CD14-positive monocyte (primary cell): ENCODE data around the gene ZNF275. TPM values are rescaled to one million over a fixed set of nuclear protein-coding genes. Genes with fewer than 3 reads are reported as not detected.

Experiments
- DNase-seq, 3 donors: peaks; one replicate each; pipeline ENCODE4 v3.0.0-alpha.2; 2011 to 2022
- H2AFZ ChIP-seq: 2 replicates; pipeline ENCODE4 v1.6.0; 2012; ENCODE audit warnings: mild to moderate bottlenecking, low read depth, low read length, inconsistent platforms; ENCODE audit not compliant: insufficient read depth, poor library complexity, severe bottlenecking
- H3K27ac ChIP-seq, 2 donors: 1 replicate in 1 of 2; 2 replicates in 1 of 2; pipeline ENCODE4 v1.5.1; 2012 to 2013; ENCODE audit warnings: low read length in 2 of 2, control low read depth in 1 of 2, inconsistent platforms in 1 of 2, low read depth in 1 of 2, mild to moderate bottlenecking in 1 of 2
- H3K27me3 ChIP-seq, 2 donors: one replicate each; pipeline versions ENCODE4 v1.6.0 to v1.6.1; 2011 to 2013; ENCODE audit warnings: low read length in 2 of 2; ENCODE audit not compliant: control insufficient read depth in 2 of 2, insufficient read depth in 2 of 2
- H3K36me3 ChIP-seq, 2 donors: replicated peaks in 1 of 2; 1 replicate in 1 of 2; 2 replicates in 1 of 2; pipeline versions ENCODE4 v1.5.1 to v1.6.1; 2012 to 2013; ENCODE audit warnings: low read length in 2 of 2, control low read depth in 1 of 2, inconsistent platforms in 1 of 2, mild to moderate bottlenecking in 1 of 2; ENCODE audit not compliant: insufficient read depth in 2 of 2, control insufficient read depth in 1 of 2
- H3K4me1 ChIP-seq, 2 donors: 1 replicate in 1 of 2; 2 replicates in 1 of 2; pipeline versions ENCODE4 v1.5.1 to v1.6.1; 2012 to 2013; ENCODE audit warnings: low read length in 2 of 2, control low read depth in 1 of 2, inconsistent platforms in 1 of 2, mild to moderate bottlenecking in 1 of 2, moderate library complexity in 1 of 2; ENCODE audit not compliant: insufficient read depth in 2 of 2, control insufficient read depth in 1 of 2
- H3K4me2 ChIP-seq: replicated peaks from 2 replicates; pipeline ENCODE3; 2012; ENCODE audit warnings: low read length, moderate library complexity, mild to moderate bottlenecking; ENCODE audit not compliant: poor library complexity, severe bottlenecking; ENCODE audit errors: extremely low read depth
- H3K4me3 ChIP-seq, 3 experiments: fragments of 200-600 bp in 1 of 3; sonication (generic) in 1 of 3; replicated peaks in 1 of 3; 1 replicate in 2 of 3; 2 replicates in 1 of 3; pipeline ENCODE4 v1.5.1; 2011 to 2013; ENCODE audit warnings: low read length in 3 of 3, mild to moderate bottlenecking in 3 of 3, control low read depth in 2 of 3, low read depth in 2 of 3, inconsistent platforms in 1 of 3, moderate library complexity in 1 of 3
- H3K79me2 ChIP-seq: 2 replicates; pipeline ENCODE4 v1.6.0; 2012; ENCODE audit warnings: mild to moderate bottlenecking, control low read depth, inconsistent platforms, low read length, moderate library complexity; ENCODE audit not compliant: insufficient read depth
- H3K9ac ChIP-seq: 2 replicates; pipeline ENCODE4 v1.6.0; 2017; ENCODE audit warnings: low read length, mild to moderate bottlenecking; ENCODE audit not compliant: insufficient read depth, poor library complexity, severe bottlenecking
- H3K9me3 ChIP-seq, 2 donors: replicated peaks in 1 of 2; 1 replicate in 1 of 2; 2 replicates in 1 of 2; pipeline versions ENCODE4 v1.5.1 to v1.6.1; 2012 to 2013; ENCODE audit warnings: low read length in 2 of 2, control low read depth in 1 of 2; ENCODE audit not compliant: control insufficient read depth in 1 of 2, insufficient read depth in 1 of 2
- H4K20me1 ChIP-seq: 2 replicates; pipeline ENCODE4 v1.6.0; 2012; ENCODE audit warnings: mild to moderate bottlenecking, low read length, control low read depth, moderate library complexity; ENCODE audit not compliant: insufficient read depth
- H3K27ac Mint-ChIP-seq, 7 donors: one replicate each; pipeline ENCODE4 v1.8.0; 2020; ENCODE audit warnings: mild to moderate bottlenecking in 7 of 7, mixed read lengths in 7 of 7, moderate library complexity in 6 of 7, inconsistent platforms in 2 of 7
- H3K27me3 Mint-ChIP-seq, 3 donors: one replicate each; pipeline ENCODE4 v1.8.0; 2021 to 2022; ENCODE audit warnings: low read depth in 3 of 3, mild to moderate bottlenecking in 3 of 3, mixed read lengths in 3 of 3, moderate library complexity in 3 of 3, inconsistent platforms in 1 of 3
- H3K36me3 Mint-ChIP-seq, 2 donors: one replicate each; pipeline ENCODE4 v1.8.0; 2020; ENCODE audit warnings: mixed read lengths in 2 of 2, inconsistent platforms in 1 of 2, mild to moderate bottlenecking in 1 of 2
- H3K4me1 Mint-ChIP-seq: one replicate; pipeline ENCODE4 v1.8.0; 2020; ENCODE audit warnings: mild to moderate bottlenecking, mixed read lengths
- H3K4me3 Mint-ChIP-seq, 2 donors: one replicate each; pipeline ENCODE4 v1.8.0; 2020; ENCODE audit warnings: mild to moderate bottlenecking in 2 of 2, mixed read lengths in 2 of 2, moderate library complexity in 1 of 2
- H3K9me3 Mint-ChIP-seq, 7 donors: one replicate each; pipeline ENCODE4 v1.8.0; 2020 to 2022; ENCODE audit warnings: mixed read lengths in 7 of 7, mild to moderate bottlenecking in 6 of 7, moderate library complexity in 6 of 7, inconsistent platforms in 2 of 7
- whole genome bisulfite sequencing: methylation state at CpG from one replicate; pipeline ENCODE4 v1.1.5; 2013; ENCODE audit warnings: missing lambda C conversion rate; ENCODE audit not compliant: insufficient coverage; 5-methylcytosine and 5-hydroxymethylcytosine counted together
- intact Hi-C, 2 donors: fragments of 100-400 bp; cut with micrococcal nuclease; formaldehyde crosslinking; loops; one replicate each; pipeline versions ENCODE4 v1.15.0 to v1.15.1; 2023
- polyA plus RNA-seq, 3 donors: library from polyadenylated mRNA; depleted of rRNA in 1 of 3; unstranded in 2 of 3; stranded (reverse) in 1 of 3; fragments of 300-500 nt in 2 of 3; fragments of >200 nt in 1 of 3; fragmentation: Illumina TruSeq in 2 of 3; gene quantifications; 1 replicate in 2 of 3; 2 replicates in 1 of 3; pipeline ENCODE4 v1.2.3, GENCODE V29; 2012 to 2021
- TF ChIP-seq, protein P1 (sequence below): fragments of 200-600 bp; IDR thresholded peaks from one replicate; pipeline ENCODE4 v1.8.0; 2022; ENCODE audit warnings: antibody characterized with exemption, mild to moderate bottlenecking

Gene ZNF275
- polyA plus RNA-seq, 3 donors: 1.0 to 4.7 (median 2.1) TPM

DNA sequence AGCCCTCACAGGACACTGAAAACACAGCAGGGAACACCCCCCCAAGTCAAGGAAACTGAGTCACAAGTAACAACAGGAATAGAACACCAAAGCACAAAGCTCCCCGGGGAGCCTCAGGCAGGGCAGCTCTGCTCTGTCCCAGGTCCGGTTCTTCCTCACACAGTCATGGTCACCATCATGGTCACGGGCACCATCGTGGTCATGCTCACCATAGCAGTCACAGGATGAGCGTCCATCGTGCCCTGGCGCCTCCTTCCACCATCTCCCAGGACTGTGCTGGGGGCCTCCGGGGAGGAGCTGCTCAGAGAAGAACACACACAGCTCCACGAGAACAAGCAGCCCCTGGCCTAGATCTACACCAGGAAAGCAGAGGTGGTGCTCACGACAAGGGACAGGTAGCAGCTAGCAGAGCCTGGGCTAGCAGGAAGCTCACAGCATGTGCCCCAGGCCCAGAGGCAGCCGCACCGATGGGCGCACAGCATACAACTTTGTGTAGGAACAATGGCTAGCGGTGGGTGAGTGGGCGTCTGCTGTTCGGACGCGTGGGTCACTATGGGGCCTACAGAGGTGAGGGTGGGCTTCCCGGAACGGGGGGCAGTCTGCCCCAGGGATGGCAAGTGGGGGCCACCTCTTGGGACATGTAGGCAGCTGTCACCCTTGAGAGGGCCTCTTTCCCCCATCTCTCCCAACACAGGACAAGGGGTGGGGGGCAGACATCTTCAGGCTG lies 15.8 kb upstream of the ZNF275 start:
- Histone ChIP-seq H2AFZ (no peak overlapping the region), H3K9ac (no peak overlapping the region), H3K27ac (no peak overlapping the region), H4K20me1 (no peaks in the 10 kb centered on the region), H3K27me3 (peaks cover 4 to 13% of the 10 kb centered on the region in 2 donors), H3K4me1 (no peaks in the 10 kb centered on the region), H3K4me3 (no peak overlapping the region), H3K79me2 (no peaks in the 10 kb centered on the region), H3K4me2 (no peak overlapping the region), H3K36me3 (no peaks in the 10 kb centered on the region), H3K9me3 (no peaks in the 10 kb centered on the region)
- H3K4me1 Mint-ChIP-seq: no peaks in the 10 kb centered on the region
- intact Hi-C loops: no loop called here
- TF ChIP-seq, protein P1, sequence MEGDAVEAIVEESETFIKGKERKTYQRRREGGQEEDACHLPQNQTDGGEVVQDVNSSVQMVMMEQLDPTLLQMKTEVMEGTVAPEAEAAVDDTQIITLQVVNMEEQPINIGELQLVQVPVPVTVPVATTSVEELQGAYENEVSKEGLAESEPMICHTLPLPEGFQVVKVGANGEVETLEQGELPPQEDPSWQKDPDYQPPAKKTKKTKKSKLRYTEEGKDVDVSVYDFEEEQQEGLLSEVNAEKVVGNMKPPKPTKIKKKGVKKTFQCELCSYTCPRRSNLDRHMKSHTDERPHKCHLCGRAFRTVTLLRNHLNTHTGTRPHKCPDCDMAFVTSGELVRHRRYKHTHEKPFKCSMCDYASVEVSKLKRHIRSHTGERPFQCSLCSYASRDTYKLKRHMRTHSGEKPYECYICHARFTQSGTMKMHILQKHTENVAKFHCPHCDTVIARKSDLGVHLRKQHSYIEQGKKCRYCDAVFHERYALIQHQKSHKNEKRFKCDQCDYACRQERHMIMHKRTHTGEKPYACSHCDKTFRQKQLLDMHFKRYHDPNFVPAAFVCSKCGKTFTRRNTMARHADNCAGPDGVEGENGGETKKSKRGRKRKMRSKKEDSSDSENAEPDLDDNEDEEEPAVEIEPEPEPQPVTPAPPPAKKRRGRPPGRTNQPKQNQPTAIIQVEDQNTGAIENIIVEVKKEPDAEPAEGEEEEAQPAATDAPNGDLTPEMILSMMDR: no peak
- no peak overlapping the region for H3K4me3 Mint-ChIP-seq
- no peaks in the 10 kb centered on the region for H3K36me3 Mint-ChIP-seq
- H3K27ac Mint-ChIP-seq: no peak overlapping the region
- WGBS: 98% methylated on average over 9 of the region's 20 CpGs
- no peak for DNase-seq
- peaks cover 12 to 21% (median 18%) of the 10 kb centered on the region in 3 donors for H3K27me3 Mint-ChIP-seq
- H3K9me3 Mint-ChIP-seq: peaks cover 0 to 8% (median 0%) of the 10 kb centered on the region in 7 donors

DNA sequence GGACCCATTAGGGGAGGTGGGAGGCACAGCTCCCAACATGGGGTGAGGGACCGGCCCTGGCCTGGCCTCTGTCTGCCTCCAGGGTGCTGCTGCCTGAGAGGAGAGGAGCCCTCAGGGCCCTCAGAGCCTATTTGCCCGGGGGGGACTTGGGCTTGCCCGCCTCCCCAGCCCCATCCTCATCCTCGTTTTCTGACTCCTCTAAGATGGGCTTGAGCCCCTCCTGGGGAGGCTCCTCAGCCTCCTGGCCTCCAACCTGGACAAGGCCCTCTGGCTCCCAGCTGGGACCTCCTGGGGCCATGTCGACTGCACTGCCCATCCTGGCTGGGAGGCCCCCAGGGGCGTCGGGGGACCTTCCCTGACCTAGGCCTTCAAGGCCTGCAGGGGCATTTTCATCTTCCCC lies 15.1 kb upstream of the ZNF275 start:
- no peaks in the 10 kb centered on the region for H3K79me2 ChIP-seq
- TF ChIP-seq, protein P1: no peak
- WGBS: 100% methylated on average over 2 of the region's 7 CpGs

More for the DNA sequence above, 15.1 kb upstream of the ZNF275 start:
- no peak overlapping the region for H3K4me3 ChIP-seq
- no peak overlapping the region for H3K27ac Mint-ChIP-seq
- intact Hi-C loops: no loop called here
- no peaks in the 10 kb centered on the region for H3K36me3 Mint-ChIP-seq
- H2AFZ ChIP-seq: no peak overlapping the region
- no peaks in the 10 kb centered on the region for H3K4me1 ChIP-seq
- peaks cover 0 to 8% (median 0%) of the 10 kb centered on the region in 7 donors for H3K9me3 Mint-ChIP-seq
- H4K20me1 ChIP-seq: no peaks in the 10 kb centered on the region
- no peak overlapping the region for H3K9ac ChIP-seq
- H3K9me3 ChIP-seq: no peaks in the 10 kb centered on the region
- no peaks in the 10 kb centered on the region for H3K4me1 Mint-ChIP-seq
- peaks cover 4 to 13% of the 10 kb centered on the region in 2 donors for H3K27me3 ChIP-seq
- H3K27ac ChIP-seq: no peak overlapping the region
- no peak overlapping the region for H3K4me2 ChIP-seq
- no peak for DNase-seq
- H3K36me3 ChIP-seq: no peaks in the 10 kb centered on the region
- H3K4me3 Mint-ChIP-seq: no peak overlapping the region
- peaks cover 15 to 21% (median 21%) of the 10 kb centered on the region in 3 donors for H3K27me3 Mint-ChIP-seq
